Naive thymus-derived CD4-positive, alpha-beta T cell (primary cell): Measurements from ENCODE around the gene DCUN1D1. TPM values are rescaled to one million over a fixed set of nuclear protein-coding genes. Genes with fewer than 3 reads are reported as not detected.

ENCODE experiments used
- ATAC-seq: fragments of 150-1000 bp; cut with Tn5 transposase; 2 replicates; pipeline ENCODE4 v1.10.0; 2021; ENCODE audit warnings: mild to moderate bottlenecking, moderate library complexity
- CTCF ChIA-PET: fragments of 350-600 bp; sonication (Branson Sonifier 250); formaldehyde crosslinking; loops from one replicate; lab custom pipeline; 2021; ENCODE audit warnings: antibody characterized with exemption; lab: Charles Lee
- POLR2A ChIA-PET: fragments of 350-600 bp; sonication (Branson Sonifier 250); formaldehyde crosslinking; loops from one replicate; lab custom pipeline; 2021; ENCODE audit warnings: antibody characterized with exemption, inconsistent platforms; lab: Charles Lee
- DNase-seq, 9 donors: peaks; one replicate each; pipeline versions ENCODE4 v3.0.0 to v3.0.0-alpha.2; 2020 to 2022; ENCODE audit warnings: mixed read lengths in 1 of 9
- H3K27ac ChIP-seq: one replicate; pipeline ENCODE4 v1.7.0; 2013; ENCODE audit warnings: mild to moderate bottlenecking, low read depth, low read length, moderate library complexity
- H3K27me3 ChIP-seq, 2 donors: one replicate each; pipeline ENCODE4 v1.7.0; 2013; ENCODE audit warnings: low read length in 2 of 2, mild to moderate bottlenecking in 2 of 2, moderate library complexity in 2 of 2; ENCODE audit not compliant: control insufficient read depth in 2 of 2, insufficient read depth in 2 of 2
- H3K36me3 ChIP-seq, 3 experiments: 1 replicate in 2 of 3; 2 replicates in 1 of 3; pipeline ENCODE4 v1.7.0; 2013; ENCODE audit warnings: low read length in 3 of 3, mild to moderate bottlenecking in 3 of 3, moderate library complexity in 1 of 3; ENCODE audit not compliant: insufficient read depth in 3 of 3, control insufficient read depth in 2 of 3
- H3K4me1 ChIP-seq, 2 donors: one replicate each; pipeline ENCODE4 v1.7.0; 2013; ENCODE audit warnings: low read length in 2 of 2, mild to moderate bottlenecking in 2 of 2, moderate library complexity in 1 of 2; ENCODE audit not compliant: control insufficient read depth in 2 of 2, insufficient read depth in 2 of 2
- H3K4me3 ChIP-seq: 2 replicates; pipeline ENCODE4 v1.7.0; 2013; ENCODE audit warnings: mild to moderate bottlenecking, low read length
- H3K9me3 ChIP-seq, 3 experiments: 1 replicate in 2 of 3; 2 replicates in 1 of 3; pipeline ENCODE4 v1.7.0; 2013; ENCODE audit warnings: low read length in 3 of 3; ENCODE audit not compliant: control insufficient read depth in 2 of 3
- H3K27ac Mint-ChIP-seq, 9 donors: one replicate each; pipeline ENCODE4 v1.8.0; 2020 to 2022; ENCODE audit warnings: mixed read lengths in 9 of 9, mild to moderate bottlenecking in 8 of 9, moderate library complexity in 5 of 9, inconsistent platforms in 2 of 9
- H3K27me3 Mint-ChIP-seq, 5 donors: one replicate each; pipeline ENCODE4 v1.8.0; 2021 to 2022; ENCODE audit warnings: mixed read lengths in 5 of 5, mild to moderate bottlenecking in 1 of 5
- H3K36me3 Mint-ChIP-seq, 5 donors: one replicate each; pipeline ENCODE4 v1.8.0; 2020 to 2022; ENCODE audit warnings: mixed read lengths in 5 of 5, mild to moderate bottlenecking in 3 of 5, inconsistent platforms in 1 of 5
- H3K4me1 Mint-ChIP-seq, 7 donors: one replicate each; pipeline ENCODE4 v1.8.0; 2020 to 2022; ENCODE audit warnings: mixed read lengths in 7 of 7, mild to moderate bottlenecking in 3 of 7, inconsistent platforms in 1 of 7
- H3K4me3 Mint-ChIP-seq, 10 donors: one replicate each; pipeline ENCODE4 v1.8.0; 2020 to 2022; ENCODE audit warnings: mild to moderate bottlenecking in 10 of 10, mixed read lengths in 10 of 10, moderate library complexity in 6 of 10, inconsistent platforms in 2 of 10
- H3K9me3 Mint-ChIP-seq, 11 donors: one replicate each; pipeline ENCODE4 v1.8.0; 2020 to 2022; ENCODE audit warnings: mixed read lengths in 11 of 11, mild to moderate bottlenecking in 4 of 11, inconsistent platforms in 1 of 11, moderate library complexity in 1 of 11
- intact Hi-C, 2 donors: fragments of 100-400 bp; cut with micrococcal nuclease; formaldehyde crosslinking; loops; one replicate each; pipeline ENCODE4 v1.15.1; 2023
- polyA plus RNA-seq, 2 donors: library from polyadenylated mRNA; unstranded; fragments of 300-500 nt; fragmentation: Illumina TruSeq; gene quantifications; one replicate each; pipeline ENCODE4 v1.2.3, GENCODE V29; 2021
- total RNA-seq, 6 experiments: library from RNA in 5 of 6; stranded (reverse) in 5 of 6; gene quantifications; 1 replicate in 5 of 6; 2 replicates in 1 of 6; pipeline ENCODE4 v1.2.3 and lab custom pipeline; 2021 to 2026

Gene DCUN1D1
- total and polyA plus RNA-seq, 7 experiments from 2014 or later: 22.2 to 53.0 (median 31.1) TPM

DNA sequence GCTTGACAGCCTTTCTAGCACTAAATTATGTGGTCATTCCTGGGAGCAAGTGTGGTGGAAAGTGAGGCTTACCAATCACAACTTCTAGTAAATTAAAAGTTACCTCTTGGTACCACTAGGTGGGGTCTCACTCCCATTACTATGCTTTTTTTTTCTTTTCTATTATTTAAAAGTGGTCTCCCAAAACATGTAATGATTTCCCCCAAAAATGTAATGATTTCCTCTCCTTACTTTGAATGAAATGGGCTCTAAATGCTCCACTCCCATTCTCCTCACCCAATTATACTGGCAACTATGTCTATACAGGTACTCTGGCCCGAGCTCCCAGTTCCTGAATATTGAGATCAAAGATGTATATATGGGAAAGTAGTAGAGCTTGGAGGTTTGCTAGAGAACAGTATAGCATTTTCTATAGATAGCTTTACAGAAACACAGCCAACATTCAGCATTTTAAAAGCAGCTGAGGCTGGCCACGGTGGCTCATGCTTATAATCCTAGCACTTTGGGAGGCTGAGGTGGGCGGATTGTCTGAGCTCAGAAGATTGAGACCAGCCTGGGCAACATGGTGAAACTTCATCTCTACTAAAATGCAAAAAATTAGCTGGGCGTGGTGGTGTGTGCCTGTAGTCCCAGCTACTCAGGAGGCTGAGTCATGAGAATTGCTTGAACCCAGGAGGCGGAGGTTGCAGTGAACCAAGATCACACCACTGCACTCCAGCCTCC is 70.9 kb downstream of the DCUN1D1 start:
- H3K9me3 Mint-ChIP-seq: no peaks in the 10 kb centered on the region
- no peak overlapping the region for H3K4me3 Mint-ChIP-seq
- no peaks in the 10 kb centered on the region for H3K27me3 Mint-ChIP-seq
- ChIA-PET CTCF (interaction anchor here (0.6 to 2.6 kb wide), 4 partner anchors 9 to 188 kb away, joined by 4 to 9 read pairs (median 4); no protein-coding TSS in a partner anchor), POLR2A (no interaction called here)
- no peak overlapping the region for H3K4me3 ChIP-seq
- H3K4me1 Mint-ChIP-seq: peaks cover 22 to 50% (median 42%) of the 10 kb centered on the region in 7 donors
- H3K9me3 ChIP-seq: no peaks in the 10 kb centered on the region
- peaks cover 15 to 17% of the 10 kb centered on the region in 2 donors for H3K4me1 ChIP-seq
- H3K27ac Mint-ChIP-seq: peak overlapping the region in 8 of 9 donors; percentile 20 to 88 (median 72)
- intact Hi-C loops: loop anchor here (2.0 to 10.0 kb wide), 5 partner anchors 69 to 478 kb away; no protein-coding TSS in a partner anchor
- DNase-seq (peak in 1 of 9 donors; percentile 16), ATAC-seq (peak; percentile 46)
- H3K27ac ChIP-seq: peak overlapping the region; percentile 16
- H3K36me3 ChIP-seq: peaks cover 0 to 16% (median 0%) of the 10 kb centered on the region in 3 experiments
- H3K36me3 Mint-ChIP-seq: peaks cover 0 to 26% (median 11%) of the 10 kb centered on the region in 5 donors
- H3K27me3 ChIP-seq: no peaks in the 10 kb centered on the region

DNA sequence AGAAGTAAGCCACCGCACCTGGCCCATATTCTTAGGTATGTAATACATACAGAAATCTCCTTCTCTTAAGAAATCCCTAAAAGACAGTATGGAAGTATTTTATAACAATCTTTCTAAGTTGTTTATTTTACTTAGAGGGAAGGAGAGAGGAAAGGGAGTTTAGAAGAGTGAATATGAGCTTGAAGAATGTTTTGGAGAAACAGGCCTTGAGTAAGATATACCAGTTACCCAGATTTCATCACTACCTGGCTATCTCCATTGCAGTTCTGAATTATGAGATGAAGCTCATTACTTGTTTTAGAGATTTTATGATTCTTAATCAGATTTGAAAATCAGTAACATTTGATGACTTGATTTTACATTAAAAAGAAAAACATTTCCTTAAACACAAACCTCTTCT is 71.9 kb downstream of the DCUN1D1 start:
- no peak overlapping the region for H3K27ac ChIP-seq
- peaks cover 8 to 10% of the 10 kb centered on the region in 2 donors for H3K4me1 ChIP-seq
- H3K27me3 Mint-ChIP-seq: no peaks in the 10 kb centered on the region
- no peak overlapping the region for H3K4me3 Mint-ChIP-seq
- peaks cover 0 to 23% (median 5%) of the 10 kb centered on the region in 3 experiments for H3K36me3 ChIP-seq
- H3K27me3 ChIP-seq: no peaks in the 10 kb centered on the region
- peak overlapping the region in 5 of 9 donors; percentile 6 to 76 (median 29) for H3K27ac Mint-ChIP-seq
- H3K36me3 Mint-ChIP-seq: peaks cover 0 to 24% (median 14%) of the 10 kb centered on the region in 5 donors
- intact Hi-C loops: loop anchor here (2.0 to 10.0 kb wide), 4 partner anchors 70 to 479 kb away; no protein-coding TSS in a partner anchor
- ATAC-seq (no peak), DNase-seq (no peak)
- H3K4me1 Mint-ChIP-seq: peaks cover 20 to 40% (median 34%) of the 10 kb centered on the region in 7 donors
- H3K4me3 ChIP-seq: no peak overlapping the region
- H3K9me3 Mint-ChIP-seq: no peaks in the 10 kb centered on the region
- ChIA-PET CTCF (no interaction called here), POLR2A (no interaction called here)
- H3K9me3 ChIP-seq: no peaks in the 10 kb centered on the region

DNA sequence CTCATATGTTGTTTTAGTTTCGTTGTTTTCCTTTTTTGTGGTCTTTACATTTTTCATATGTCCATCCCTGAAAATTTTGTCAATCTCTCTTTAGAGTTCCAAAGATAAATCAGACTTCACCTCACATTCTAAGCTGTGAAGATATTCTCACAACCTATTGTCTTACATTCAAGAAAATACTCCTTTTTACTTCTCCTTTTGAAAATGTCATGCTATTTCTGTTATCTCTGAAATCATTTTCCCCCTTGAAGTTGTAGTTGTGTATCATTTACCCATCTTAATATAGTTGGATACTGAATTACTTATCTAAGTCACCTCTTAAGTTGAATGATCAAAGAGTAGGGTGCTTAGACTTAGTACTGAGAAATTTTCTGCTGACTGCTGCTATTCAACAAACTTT is 74.3 kb downstream of the DCUN1D1 start:
- H3K9me3 Mint-ChIP-seq: no peaks in the 10 kb centered on the region
- peaks cover 0 to 26% (median 19%) of the 10 kb centered on the region in 5 donors for H3K36me3 Mint-ChIP-seq
- peaks cover 0 to 27% (median 5%) of the 10 kb centered on the region in 3 experiments for H3K36me3 ChIP-seq
- no peak overlapping the region for H3K4me3 ChIP-seq
- POLR2A ChIA-PET: no interaction called here
- no peak for ATAC-seq
- intact Hi-C loops: loop anchor here in 1 of 2 donors (5.0 to 10.0 kb wide), 2 partner anchors 191 to 481 kb away; no protein-coding TSS in a partner anchor
- H3K27ac ChIP-seq: no peak overlapping the region
- H3K9me3 ChIP-seq: no peaks in the 10 kb centered on the region
- H3K4me1 ChIP-seq: peaks cover 0 to 2% of the 10 kb centered on the region in 2 donors
- CTCF ChIA-PET: no interaction called here
- H3K27me3 Mint-ChIP-seq: no peaks in the 10 kb centered on the region
- no peak for DNase-seq
- H3K4me3 Mint-ChIP-seq: no peak overlapping the region
- H3K27me3 ChIP-seq: no peaks in the 10 kb centered on the region
- H3K4me1 Mint-ChIP-seq: peaks cover 2 to 24% (median 14%) of the 10 kb centered on the region in 7 donors
- H3K27ac Mint-ChIP-seq: peak overlapping the region in 6 of 9 donors; percentile 9 to 59 (median 48)

DNA sequence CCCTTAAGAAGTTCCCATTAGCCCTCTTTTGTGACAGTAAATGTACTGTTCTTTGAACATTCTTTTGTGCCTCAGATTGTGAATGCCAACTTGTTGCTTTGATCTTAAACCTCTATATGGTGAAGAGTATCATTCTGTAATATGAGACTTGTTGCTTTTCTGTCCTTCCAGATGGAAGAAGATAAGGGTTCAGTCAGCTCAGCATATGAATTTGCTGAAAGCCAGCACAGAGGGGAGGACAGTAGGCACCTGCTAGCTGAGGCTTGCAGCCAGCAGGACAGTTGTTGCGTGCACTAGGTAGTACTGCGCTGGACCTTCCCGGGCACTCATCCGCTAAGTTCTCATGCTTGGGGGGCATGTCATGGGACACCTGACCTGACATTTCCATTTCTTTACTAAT is 74.7 kb downstream of the DCUN1D1 start:
- ChIA-PET CTCF (no interaction called here), POLR2A (no interaction called here)
- Mint-ChIP-seq H3K27me3 (no peaks in the 10 kb centered on the region), H3K4me3 (no peak overlapping the region), H3K9me3 (no peaks in the 10 kb centered on the region), H3K4me1 (peaks cover 0 to 19% (median 9%) of the 10 kb centered on the region in 7 donors), H3K27ac (peak overlapping the region in 6 of 9 donors; percentile 17 to 59 (median 48)), H3K36me3 (peaks cover 0 to 26% (median 19%) of the 10 kb centered on the region in 5 donors)
- Histone ChIP-seq H3K27ac (no peak overlapping the region), H3K9me3 (no peaks in the 10 kb centered on the region), H3K4me1 (no peaks in the 10 kb centered on the region), H3K4me3 (no peak overlapping the region), H3K36me3 (peaks cover 0 to 28% (median 5%) of the 10 kb centered on the region in 3 experiments), H3K27me3 (no peaks in the 10 kb centered on the region)
- DNase-seq: no peak
- no peak for ATAC-seq
- intact Hi-C loops: loop anchor here in 1 of 2 donors (5.0 to 10.0 kb wide), 2 partner anchors 191 to 482 kb away; no protein-coding TSS in a partner anchor

DNA sequence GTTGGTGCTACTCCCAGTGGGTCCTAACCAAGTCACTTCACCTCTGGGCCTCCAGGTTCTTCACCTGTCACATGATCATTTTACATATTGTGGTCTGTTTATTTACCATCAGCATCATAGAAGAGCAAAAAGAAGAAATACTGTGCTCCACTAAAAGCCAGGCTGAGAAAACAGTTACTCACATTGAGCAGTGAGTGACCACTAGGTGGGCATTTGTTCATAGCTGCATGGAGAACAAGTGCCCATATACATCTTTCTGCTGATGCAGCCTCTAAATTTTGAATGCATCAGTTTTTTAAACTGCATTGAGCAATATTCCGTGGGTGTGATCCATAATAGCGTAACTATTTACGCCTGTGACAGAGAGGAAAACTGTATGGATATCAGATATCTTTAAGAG is 76.2 kb downstream of the DCUN1D1 start:
- Mint-ChIP-seq H3K4me3 (no peak overlapping the region), H3K4me1 (peaks cover 0 to 8% (median 2%) of the 10 kb centered on the region in 7 donors), H3K27ac (peak overlapping the region in 6 of 9 donors; percentile 21 to 81 (median 53)), H3K36me3 (peaks cover 0 to 34% (median 19%) of the 10 kb centered on the region in 5 donors), H3K27me3 (no peaks in the 10 kb centered on the region), H3K9me3 (no peaks in the 10 kb centered on the region)
- intact Hi-C loops: loop anchor here in 1 of 2 donors (10.0 kb wide), 1 partner anchor 189 kb away; no protein-coding TSS in a partner anchor
- no peak for ATAC-seq
- CTCF ChIA-PET: interaction anchor here (1.8 kb wide), 1 partner anchor 12 kb away, joined by 5 read pairs; no protein-coding TSS in a partner anchor
- no peak overlapping the region for H3K27ac ChIP-seq
- H3K9me3 ChIP-seq: no peaks in the 10 kb centered on the region
- no peak overlapping the region for H3K4me3 ChIP-seq
- DNase-seq: no peak
- no peaks in the 10 kb centered on the region for H3K27me3 ChIP-seq
- POLR2A ChIA-PET: no interaction called here
- H3K36me3 ChIP-seq: peaks cover 0 to 35% (median 5%) of the 10 kb centered on the region in 3 experiments
- H3K4me1 ChIP-seq: no peaks in the 10 kb centered on the region

DNA sequence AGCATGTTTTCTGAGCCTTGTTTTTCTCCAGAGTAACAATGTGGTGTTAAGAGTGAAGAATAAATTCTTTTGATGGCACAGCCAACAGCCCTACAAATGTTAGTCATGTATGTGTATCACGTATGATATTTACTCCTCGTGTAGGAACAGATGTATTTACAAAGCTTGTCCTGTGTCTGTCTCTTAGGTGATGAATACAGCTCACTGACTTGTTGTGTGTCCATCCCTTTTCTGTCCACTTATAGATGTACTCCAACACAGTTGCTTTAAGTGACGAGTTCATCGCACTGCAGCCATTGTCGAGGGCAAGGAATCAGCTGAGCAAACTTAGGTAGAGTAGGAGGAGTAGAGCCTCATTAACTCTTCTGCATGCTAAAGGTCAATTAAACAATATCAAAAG is 78.1 kb downstream of the DCUN1D1 start:
- Mint-ChIP-seq H3K4me3 (no peak overlapping the region), H3K36me3 (peaks cover 0 to 34% (median 20%) of the 10 kb centered on the region in 5 donors), H3K9me3 (no peaks in the 10 kb centered on the region), H3K4me1 (peaks cover 0 to 6% (median 0%) of the 10 kb centered on the region in 7 donors), H3K27me3 (no peaks in the 10 kb centered on the region), H3K27ac (peak overlapping the region in 6 of 9 donors; percentile 3 to 70 (median 50))
- Histone ChIP-seq H3K4me1 (no peaks in the 10 kb centered on the region), H3K27me3 (no peaks in the 10 kb centered on the region), H3K27ac (no peak overlapping the region), H3K4me3 (no peak overlapping the region), H3K36me3 (peaks cover 0 to 40% (median 9%) of the 10 kb centered on the region in 3 experiments), H3K9me3 (no peaks in the 10 kb centered on the region)
- intact Hi-C loops: loop anchor here in 1 of 2 donors (10.0 kb wide), 1 partner anchor 187 kb away; no protein-coding TSS in a partner anchor
- ChIA-PET CTCF (no interaction called here), POLR2A (no interaction called here)
- ATAC-seq (no peak), DNase-seq (no peak)
